Measurements from ENCODE around the gene LSM8.
"Not testable (repeated sequence)": the region's sequence is repeated elsewhere in the genome, so short reads cannot be mapped to it uniquely, and the experiment has no call there.

Gene LSM8

DNA sequence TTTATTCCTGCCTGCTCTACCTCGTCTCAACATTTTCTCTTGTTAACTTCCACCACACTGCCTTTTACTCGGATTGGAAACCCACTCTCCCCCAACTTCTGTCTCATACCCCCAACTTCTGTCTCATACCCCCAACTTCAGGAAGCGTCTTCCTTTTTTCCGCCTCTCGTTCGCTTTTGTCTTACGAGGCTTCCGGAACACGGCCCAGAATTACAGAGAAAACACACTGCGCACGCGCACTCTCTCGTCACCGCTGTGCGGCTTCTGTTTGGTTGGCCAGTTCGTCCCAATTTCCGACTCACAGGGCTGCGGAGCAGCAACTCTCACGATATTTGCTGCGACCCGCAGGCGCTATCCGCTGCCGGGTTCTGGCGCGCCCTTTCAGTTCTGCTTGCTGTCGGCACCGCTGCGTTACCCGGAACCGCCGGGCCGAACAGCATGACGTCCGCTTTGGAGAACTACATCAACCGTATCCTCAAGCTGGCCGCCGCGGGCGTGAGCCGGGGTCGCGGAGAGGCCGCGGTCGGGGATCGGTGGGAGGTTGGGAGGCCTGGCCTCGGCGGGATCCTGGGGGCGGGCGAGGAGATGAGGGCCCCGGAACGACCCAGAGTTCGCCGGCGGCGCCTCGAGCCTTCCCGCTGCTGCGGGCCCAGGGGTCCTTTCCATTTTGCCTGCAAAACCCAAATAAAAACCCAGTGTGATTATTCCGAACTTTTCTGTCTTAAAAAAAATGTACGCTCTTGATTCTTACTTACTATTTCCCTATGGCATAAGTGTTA lies at the start of gene LSM8:
Gene LSM8, plus strand, starts transcription at position 379 of the 779 bp plus-strand sequence. Its CDS starts 60 bp downstream, at position 439.
- DNase-seq (ENCODE audit: low read depth in 2 of 2): peak; percentile 92 to 94

DNA sequence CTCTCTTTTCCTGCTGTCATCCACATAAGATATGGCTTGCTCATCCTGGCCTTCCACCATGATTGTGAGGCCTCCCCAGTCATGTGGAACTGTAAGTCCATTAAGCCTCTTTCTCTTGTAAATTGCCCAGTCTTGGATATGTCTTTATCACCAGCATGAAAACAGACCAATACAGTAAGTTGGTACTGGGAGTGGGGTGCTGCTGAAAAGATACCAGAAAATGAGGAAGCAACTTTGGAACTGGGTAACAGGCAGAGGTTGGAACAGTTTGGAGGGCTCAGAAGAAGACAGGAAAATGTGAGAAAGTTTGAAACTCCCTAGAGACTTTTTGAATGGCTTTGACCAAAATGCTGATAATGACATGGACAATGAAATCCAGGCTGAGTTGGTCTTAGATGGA lies 49.5 kb upstream of the LSM8 start:
- not testable (repeated sequence) for DNase-seq (ENCODE audit: low read depth in 2 of 2)

DNA sequence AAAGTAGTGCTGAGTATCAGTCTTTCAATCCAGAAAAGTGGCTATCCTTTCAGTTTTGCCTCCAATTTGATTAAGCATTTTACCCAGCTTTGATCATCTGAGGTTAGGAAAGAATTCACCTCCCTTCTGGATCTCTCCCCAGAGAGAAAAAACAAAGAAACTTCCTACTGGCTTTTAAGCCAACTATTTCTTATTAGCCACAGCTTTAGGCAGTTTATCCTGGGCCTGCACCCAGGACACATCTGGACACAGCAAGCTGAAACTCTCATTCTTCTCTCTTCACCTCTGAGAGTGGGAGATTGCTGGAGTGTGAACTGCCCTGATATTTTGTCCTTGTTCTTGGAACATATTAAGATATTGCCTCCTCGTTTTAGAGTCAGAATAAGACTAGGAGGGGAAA lies 43.5 kb upstream of the LSM8 start:
- no peak for DNase-seq (ENCODE audit: low read depth in 2 of 2)

- no peak for DNase-seq (ENCODE audit: low read depth in 2 of 2)
Observed at GRCh38 chr7:118142012-118142411, 42.0 kb upstream of the LSM8 start.

DNA sequence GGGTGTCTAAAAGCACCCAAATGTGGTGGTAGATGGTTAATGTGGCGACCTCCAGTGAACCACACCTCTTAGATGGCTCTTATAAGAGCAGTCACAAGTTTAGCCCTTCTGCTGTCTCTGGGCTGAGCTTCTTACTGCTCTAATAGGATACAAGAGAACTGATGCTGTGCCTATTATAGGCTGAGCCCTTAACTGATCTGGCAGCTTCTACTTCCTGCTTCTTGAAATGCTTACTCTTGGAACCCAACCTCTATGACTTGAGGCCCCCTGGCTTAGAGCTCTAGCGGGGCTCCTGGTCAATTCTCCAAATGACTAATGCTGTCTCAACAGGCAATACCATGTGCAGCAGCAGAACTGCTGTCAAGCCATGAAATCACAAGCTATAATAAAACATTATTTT lies 35.0 kb upstream of the LSM8 start:
- no peak for DNase-seq (ENCODE audit: low read depth in 2 of 2)

DNA sequence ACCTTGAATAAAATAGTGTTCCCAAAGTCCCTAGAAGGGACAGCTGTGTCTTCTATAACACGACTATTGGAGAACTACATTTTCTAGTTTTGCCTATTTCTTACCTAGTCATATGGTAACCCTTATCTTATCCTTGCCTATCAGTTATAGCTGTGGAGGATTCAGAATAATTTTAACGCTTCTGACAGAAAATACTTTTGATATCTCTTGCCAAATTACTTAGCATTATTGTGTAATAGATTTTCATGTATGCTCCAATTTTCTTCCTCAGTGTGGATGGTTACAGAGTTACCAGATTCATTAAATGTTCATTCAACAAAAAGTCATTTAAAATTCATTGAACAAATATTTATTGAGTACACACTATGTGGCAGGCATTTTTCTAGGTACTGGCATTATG lies 34.6 kb upstream of the LSM8 start:
- no peak for DNase-seq (ENCODE audit: low read depth in 2 of 2)

GRCh38 chr7:118151671-118152070 lies 32.3 kb upstream of the LSM8 start:
- DNase-seq (ENCODE audit: low read depth in 2 of 2): no peak

GRCh38 chr7:118152149-118152548 lies 31.8 kb upstream of the LSM8 start:
- DNase-seq (ENCODE audit: low read depth in 2 of 2): no peak

DNA sequence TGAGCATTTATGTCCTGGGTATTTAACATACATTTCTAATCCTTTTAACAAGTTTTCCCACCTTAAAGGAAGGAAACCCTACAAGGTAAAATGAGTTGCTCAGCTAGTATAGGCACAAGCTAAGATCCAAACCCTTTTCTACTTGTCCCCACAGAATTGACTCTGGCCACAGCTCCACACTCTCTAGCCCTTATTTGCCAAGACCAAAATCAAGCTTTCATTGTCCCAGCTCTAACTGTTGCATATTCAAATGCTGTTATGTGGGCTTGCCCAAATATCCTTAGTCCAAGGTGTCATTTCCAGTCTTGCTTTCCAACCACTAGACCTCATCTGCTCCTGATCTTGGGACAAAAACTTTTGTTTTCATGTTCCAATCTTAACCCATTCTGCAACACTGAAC lies 31.3 kb upstream of the LSM8 start:
- DNase-seq (ENCODE audit: low read depth in 2 of 2): no peak

GRCh38 chr7:118153551-118154177 lies 30.3 kb upstream of the LSM8 start:
- peak in 1 of 2 donors; percentile 7 for DNase-seq (ENCODE audit: low read depth in 2 of 2)

DNA sequence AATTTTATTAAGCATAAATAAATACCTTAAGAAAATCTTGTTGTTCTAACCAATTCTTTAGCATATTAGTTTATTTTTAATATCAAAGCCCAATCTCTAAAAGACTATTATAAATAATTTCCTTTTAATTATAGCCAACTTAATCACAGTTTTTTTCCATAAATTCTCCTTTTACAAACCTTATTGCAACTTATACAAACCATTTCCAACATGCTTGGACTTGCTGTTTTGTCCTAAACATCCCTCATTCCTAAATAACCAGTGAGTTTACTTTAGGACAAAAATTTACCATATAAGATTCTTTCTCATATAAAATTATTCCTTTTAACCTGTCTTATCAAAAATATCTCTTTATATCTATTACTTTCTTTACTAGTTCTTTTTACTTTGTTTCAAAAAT lies 25.2 kb upstream of the LSM8 start:
- DNase-seq (ENCODE audit: low read depth in 2 of 2): no peak

- DNase-seq (ENCODE audit: low read depth in 2 of 2): no peak
Observed at GRCh38 chr7:118169146-118169545, 14.8 kb upstream of the LSM8 start.

DNA sequence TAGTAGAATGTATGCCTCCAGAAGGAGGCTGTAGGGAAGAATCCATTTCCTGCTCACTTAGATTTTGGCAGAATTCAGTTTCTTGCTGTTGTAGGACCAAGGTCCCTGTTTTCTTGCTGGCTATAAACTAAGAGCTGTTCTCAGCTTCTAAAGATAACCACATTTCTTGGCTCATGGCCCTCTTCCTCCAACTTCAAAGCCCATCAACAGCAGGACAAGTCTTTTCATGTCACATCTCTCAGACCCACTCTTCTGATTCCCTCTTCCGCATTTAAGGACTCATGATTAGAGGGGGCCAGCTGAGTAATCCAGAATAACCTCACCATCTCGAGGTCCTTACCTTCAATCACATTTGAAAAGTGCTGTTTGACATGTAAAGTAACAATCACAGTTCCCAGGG lies 8.2 kb upstream of the LSM8 start:
- DNase-seq (ENCODE audit: low read depth in 2 of 2): no peak

- DNase-seq (ENCODE audit: low read depth in 2 of 2): no peak
Observed at GRCh38 chr7:118179191-118179590, 4.8 kb upstream of the LSM8 start.

GRCh38 chr7:118182593-118183427 lies 1.2 kb upstream of the LSM8 start:
- no peak for DNase-seq (ENCODE audit: low read depth in 2 of 2)

- no peak for DNase-seq (ENCODE audit: low read depth in 2 of 2)
Observed at GRCh38 chr7:118183428-118183785, 557 bp upstream of the LSM8 start.

GRCh38 chr7:118184565-118184940 lies 589 bp downstream of the LSM8 start:
- no peak for DNase-seq (ENCODE audit: low read depth in 2 of 2)

DNA sequence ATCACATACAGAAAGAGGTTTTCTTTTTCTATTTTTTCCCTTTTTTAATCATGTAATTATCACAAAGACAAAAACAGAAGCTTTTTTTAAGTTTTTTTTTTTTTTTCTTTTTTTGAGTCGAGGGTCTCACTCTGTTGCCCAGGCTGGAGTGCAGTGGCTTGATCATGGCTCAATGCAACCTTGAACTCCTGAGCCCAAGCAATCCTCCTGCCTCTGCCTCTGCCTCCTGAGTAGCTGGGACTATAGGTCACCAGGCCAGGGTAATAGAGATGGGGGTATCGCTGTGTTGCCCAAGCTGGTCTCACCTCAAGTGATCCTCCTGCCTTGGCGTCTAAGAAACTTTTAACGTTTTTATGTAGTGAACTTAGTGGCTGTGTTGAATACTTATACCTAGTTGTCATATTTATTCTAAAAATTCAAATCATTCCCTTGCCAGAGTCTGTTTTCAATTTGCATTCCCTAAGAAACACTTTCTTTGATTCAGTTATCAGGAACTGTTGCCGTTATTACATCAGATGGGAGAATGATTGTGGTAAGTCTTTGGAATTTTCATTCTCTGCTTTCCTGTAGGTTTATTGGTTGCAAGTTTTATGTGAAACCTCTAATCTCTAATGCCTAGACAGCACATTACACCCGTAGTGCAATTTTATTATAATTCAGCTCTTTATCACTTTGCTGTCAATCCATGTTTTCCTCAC lies 1.3 kb downstream of the LSM8 start:
- DNase-seq (ENCODE audit: low read depth in 2 of 2): no peak

DNA sequence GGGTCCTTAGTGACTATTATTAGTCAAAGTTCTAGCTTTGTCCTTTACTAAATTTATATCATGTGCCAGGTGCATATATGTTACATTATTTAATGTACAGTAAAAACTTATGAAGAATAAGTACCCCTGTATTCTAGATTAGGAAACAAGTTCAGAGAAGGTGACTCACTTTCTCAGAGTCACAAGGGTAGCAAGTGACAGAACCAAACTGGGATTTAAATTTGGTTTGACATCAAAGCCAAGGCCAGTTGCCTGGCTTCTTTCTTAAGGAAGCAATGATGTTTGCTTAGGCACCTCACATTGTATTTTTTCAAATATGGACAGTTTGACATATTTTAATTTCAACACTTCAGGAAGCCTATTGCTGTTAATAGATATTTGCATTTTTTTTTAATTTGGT lies 2.5 kb downstream of the LSM8 start:
- no peak for DNase-seq (ENCODE audit: low read depth in 2 of 2)

DNA sequence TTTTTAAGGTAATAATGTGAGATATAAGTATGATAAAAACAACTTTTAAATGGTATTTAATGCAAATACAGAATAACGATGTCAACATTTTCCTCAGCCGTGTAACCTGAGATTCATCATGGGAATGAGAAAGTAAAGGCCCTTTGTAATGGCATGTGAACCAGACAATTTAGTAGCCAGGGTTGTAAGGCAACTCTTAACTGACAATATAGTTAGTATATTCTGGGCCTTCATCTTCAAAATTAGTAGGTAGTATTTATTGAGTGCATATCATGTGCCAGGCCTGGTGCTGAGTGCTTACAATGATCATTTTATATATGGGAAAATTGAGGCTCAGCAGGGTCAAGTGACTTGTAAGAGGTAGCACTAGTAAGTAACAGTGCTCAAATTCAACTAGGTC lies 10.6 kb downstream of the LSM8 start:
- no peak for DNase-seq (ENCODE audit: low read depth in 2 of 2)

GRCh38 chr7:118195837-118196474 lies 12.0 kb downstream of the LSM8 start:
- DNase-seq (ENCODE audit: low read depth in 2 of 2): peak; percentile 19 to 41

GRCh38 chr7:118202061-118202460 lies 18.1 kb downstream of the LSM8 start:
- DNase-seq (ENCODE audit: low read depth in 2 of 2): no peak

All from activated CD4-positive, alpha-beta T cell treated with anti-CD3 and anti-CD28 coated beads for 24 hours (primary cell).